Left lung (tissue), 10 donors: Measurements from ENCODE around the gene GRID1. TPM values are rescaled to one million over a fixed set of nuclear protein-coding genes. Genes with fewer than 3 reads are reported as not detected.

Source experiments
- ATAC-seq: fragments of 200-7000 bp; cut with Tn5 transposase; one replicate; pipeline ENCODE4 v1.9.1; 2020; ENCODE audit warnings: moderate library complexity
- DNase-seq, 4 donors: peaks; one replicate each; pipeline ENCODE4 v3.0.0-alpha.2; 2013 to 2020
- H3K27ac ChIP-seq, 2 donors: fragments of 200-600 bp; sonication (generic) in 1 of 2; one replicate each; pipeline versions ENCODE4 v1.5.0 to v1.8.0; 2020 to 2021
- H3K27me3 ChIP-seq, 2 donors: fragments of 200-600 bp; sonication (generic) in 1 of 2; one replicate each; pipeline versions ENCODE4 v1.5.0 to v1.8.0; 2020 to 2021
- H3K36me3 ChIP-seq, 2 donors: fragments of 200-600 bp; sonication (generic) in 1 of 2; one replicate each; pipeline versions ENCODE4 v1.5.0 to v1.8.0; 2020 to 2021
- H3K4me1 ChIP-seq, 2 donors: fragments of 200-600 bp; one replicate each; pipeline ENCODE4 v1.8.0; 2021
- H3K4me3 ChIP-seq, 2 donors: fragments of 200-600 bp; sonication (generic) in 1 of 2; one replicate each; pipeline versions ENCODE4 v1.5.0 to v1.8.0; 2020 to 2021; ENCODE audit warnings: mild to moderate bottlenecking in 1 of 2
- H3K9me3 ChIP-seq, 2 donors: fragments of 200-600 bp; sonication (generic) in 1 of 2; one replicate each; pipeline versions ENCODE4 v1.5.0 to v1.8.0; 2020 to 2021
- intact Hi-C, 2 donors: fragments of 100-400 bp; cut with DNase I; formaldehyde crosslinking; loops; one replicate each; pipeline versions ENCODE4 v1.11.2 to v1.14.2; 2022
- polyA plus RNA-seq, 6 donors: library from polyadenylated mRNA; unstranded; fragments of 120-200 nt; gene quantifications; one replicate each; pipeline ENCODE4 v1.2.1, GENCODE V29; 2013; ENCODE audit not compliant: insufficient read length in 6 of 6
- total RNA-seq, 2 donors: library from RNA; stranded (reverse); fragmentation: NEBNext Ultra II Directional; extraction: Animal tissue kit (Norgen Biotek cat#: 25700); gene quantifications; one replicate each; pipeline ENCODE4 v1.2.1, GENCODE V29; 2021
- TF ChIP-seq, protein P1 (sequence below), 2 donors: fragments of 200-600 bp; sonication (generic) in 1 of 2; IDR thresholded peaks; one replicate each; pipeline versions ENCODE4 v1.5.0 to v1.8.0; 2021; ENCODE audit warnings: antibody characterized with exemption in 2 of 2
- donor health status: DM: no; HTN: yes; CAD: no.
- donor health status: DM: no; HTN: no; CAD: no.

GRID1 gene
- total and polyA plus RNA-seq, 8 donors, result 0.81 to 2.6 (median 1.2) TPM

DNA sequence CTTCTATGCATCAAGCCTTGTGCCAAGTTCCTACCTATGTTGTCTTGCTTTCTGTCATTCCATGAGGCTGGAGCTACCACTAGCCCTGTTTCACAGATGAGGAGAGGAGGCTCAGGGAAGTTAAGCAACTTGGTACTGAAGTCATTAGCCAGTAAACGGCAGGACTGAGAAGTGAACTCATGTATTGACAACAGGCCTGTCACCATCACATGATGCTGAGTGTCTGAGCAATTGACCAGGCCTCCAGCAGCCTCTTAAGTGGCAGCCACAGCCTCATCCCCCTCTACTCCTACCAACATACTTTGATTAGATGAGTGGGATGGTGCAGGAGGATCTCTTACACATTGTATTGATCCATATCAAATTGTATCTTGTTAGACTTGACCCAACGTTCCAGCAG lies 317.6 kb downstream of the GRID1 start:
- Histone ChIP-seq H3K9me3 (no peaks in the 10 kb centered on the region), H3K4me1 (no peaks in the 10 kb centered on the region), H3K27me3 (no peaks in the 10 kb centered on the region), H3K36me3 (no peaks in the 10 kb centered on the region), H3K4me3 (no peak overlapping the region), H3K27ac (no peak overlapping the region)
- DNase-seq, result no peak
- TF ChIP-seq, protein P1, sequence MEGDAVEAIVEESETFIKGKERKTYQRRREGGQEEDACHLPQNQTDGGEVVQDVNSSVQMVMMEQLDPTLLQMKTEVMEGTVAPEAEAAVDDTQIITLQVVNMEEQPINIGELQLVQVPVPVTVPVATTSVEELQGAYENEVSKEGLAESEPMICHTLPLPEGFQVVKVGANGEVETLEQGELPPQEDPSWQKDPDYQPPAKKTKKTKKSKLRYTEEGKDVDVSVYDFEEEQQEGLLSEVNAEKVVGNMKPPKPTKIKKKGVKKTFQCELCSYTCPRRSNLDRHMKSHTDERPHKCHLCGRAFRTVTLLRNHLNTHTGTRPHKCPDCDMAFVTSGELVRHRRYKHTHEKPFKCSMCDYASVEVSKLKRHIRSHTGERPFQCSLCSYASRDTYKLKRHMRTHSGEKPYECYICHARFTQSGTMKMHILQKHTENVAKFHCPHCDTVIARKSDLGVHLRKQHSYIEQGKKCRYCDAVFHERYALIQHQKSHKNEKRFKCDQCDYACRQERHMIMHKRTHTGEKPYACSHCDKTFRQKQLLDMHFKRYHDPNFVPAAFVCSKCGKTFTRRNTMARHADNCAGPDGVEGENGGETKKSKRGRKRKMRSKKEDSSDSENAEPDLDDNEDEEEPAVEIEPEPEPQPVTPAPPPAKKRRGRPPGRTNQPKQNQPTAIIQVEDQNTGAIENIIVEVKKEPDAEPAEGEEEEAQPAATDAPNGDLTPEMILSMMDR (IDR thresholded peaks at IDR 0.05), result no peak
- intact Hi-C loops, result no loop called here
- no peak for ATAC-seq

DNA sequence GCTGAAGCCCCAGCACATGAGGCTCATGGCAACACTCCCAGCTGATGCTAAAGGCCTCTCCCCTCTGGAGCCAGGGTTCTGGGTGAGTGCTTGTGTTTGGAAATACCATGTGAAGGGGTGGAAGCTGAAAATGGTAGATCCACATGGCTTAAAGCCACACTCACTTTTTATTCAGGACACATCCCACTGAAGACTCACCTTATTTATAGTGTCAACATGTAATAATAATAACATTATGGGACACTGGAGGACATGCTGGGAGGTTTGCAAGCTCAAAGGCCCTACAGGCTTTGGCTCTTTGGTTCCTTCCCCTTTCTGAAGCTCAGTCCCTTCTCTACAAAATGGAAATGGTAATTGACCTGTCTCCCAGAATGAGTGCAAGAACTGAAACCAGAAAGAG lies 318.0 kb downstream of the GRID1 start:
- Histone ChIP-seq H3K36me3 (no peaks in the 10 kb centered on the region), H3K9me3 (no peaks in the 10 kb centered on the region), H3K4me1 (no peaks in the 10 kb centered on the region), H3K27me3 (no peaks in the 10 kb centered on the region), H3K4me3 (no peak overlapping the region), H3K27ac (no peak overlapping the region)
- DNase-seq (no peak), ATAC-seq (no peak)
- TF ChIP-seq, protein P1 (IDR thresholded peaks at IDR 0.05), result no peak
- intact Hi-C loops, result no loop called here

DNA sequence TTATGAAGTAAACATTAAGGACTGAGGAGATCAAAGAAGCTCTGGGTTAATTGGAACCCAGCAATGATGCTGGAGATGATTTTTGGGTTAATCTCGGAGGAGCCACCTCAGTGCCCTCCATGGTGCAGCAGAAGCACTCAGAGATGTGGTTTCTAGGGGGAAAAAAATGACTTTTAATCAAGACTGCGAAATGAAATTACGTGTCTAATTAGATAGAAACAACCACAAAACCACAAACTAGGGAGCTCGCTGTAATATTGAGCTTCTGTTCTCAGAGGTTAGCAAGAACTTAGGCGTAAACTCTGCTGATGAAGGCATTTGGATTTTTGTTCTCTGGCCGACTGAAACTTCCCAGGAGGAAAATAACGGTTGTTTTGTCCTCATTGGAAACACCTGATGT lies 319.0 kb downstream of the GRID1 start:
- intact Hi-C loops, result no loop called here
- DNase-seq (no peak), ATAC-seq (no peak)
- H3K4me1 ChIP-seq, result no peaks in the 10 kb centered on the region
- no peaks in the 10 kb centered on the region for H3K27me3 ChIP-seq
- no peaks in the 10 kb centered on the region for H3K36me3 ChIP-seq
- H3K4me3 ChIP-seq, result no peak overlapping the region
- TF ChIP-seq, protein P1 (IDR thresholded peaks at IDR 0.05), result no peak
- no peaks in the 10 kb centered on the region for H3K9me3 ChIP-seq
- H3K27ac ChIP-seq, result no peak overlapping the region

DNA sequence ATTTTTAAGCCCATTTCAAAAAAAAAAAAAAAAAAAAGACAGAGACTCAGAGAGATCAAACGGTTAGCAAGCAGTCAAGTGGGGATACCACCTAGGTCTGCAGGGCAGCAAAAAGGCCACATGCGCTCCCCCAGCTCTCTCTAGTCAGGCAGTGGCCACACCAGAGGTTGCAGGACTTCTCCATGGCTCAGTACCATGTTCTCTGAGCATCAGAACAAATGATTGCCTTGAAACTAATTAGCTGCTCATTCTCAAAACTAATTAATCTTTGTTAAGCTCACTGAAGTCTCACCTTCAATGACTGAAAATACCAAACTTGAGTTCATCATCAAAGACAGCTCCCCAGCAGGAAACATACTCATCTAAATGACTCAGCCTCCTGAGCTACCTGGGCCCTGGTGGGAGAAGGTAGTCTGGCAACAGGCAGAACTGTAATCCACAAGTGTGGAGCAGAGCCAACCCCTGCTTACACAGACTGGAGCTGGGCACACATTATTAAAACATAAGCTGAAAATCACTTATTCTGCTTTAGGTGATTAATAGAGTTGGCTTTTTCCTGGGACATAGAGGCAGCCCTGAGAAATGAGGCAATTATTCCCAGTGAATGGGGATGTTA lies 319.6 kb downstream of the GRID1 start:
- intact Hi-C loops, result no loop called here
- DNase-seq (no peak), ATAC-seq (no peak)
- H3K27ac ChIP-seq, result no peak overlapping the region
- no peaks in the 10 kb centered on the region for H3K4me1 ChIP-seq
- H3K4me3 ChIP-seq, result no peak overlapping the region
- no peaks in the 10 kb centered on the region for H3K36me3 ChIP-seq
- TF ChIP-seq, protein P1 (IDR thresholded peaks at IDR 0.05), result no peak
- no peaks in the 10 kb centered on the region for H3K9me3 ChIP-seq
- no peaks in the 10 kb centered on the region for H3K27me3 ChIP-seq

DNA sequence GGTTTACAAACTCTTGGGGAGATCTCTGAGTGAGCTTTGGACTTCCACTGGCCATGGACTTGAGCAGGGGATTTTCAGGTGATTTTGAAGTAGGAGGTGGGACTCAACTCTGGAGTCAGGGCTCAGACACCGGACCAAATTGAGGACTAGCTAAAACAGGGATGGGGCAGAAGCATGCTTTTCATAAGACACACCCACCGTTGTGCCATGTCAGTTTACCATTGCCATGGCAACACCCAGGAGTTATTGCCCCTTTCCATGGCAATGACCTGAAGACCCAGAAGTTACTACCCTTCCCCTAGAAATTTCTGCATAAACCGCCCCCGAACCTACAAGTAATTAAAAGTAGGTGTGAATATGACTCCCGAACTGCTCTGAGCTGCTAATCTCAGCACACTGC lies 320.7 kb downstream of the GRID1 start:
- intact Hi-C loops, result no loop called here
- DNase-seq, result no peak
- H3K9me3 ChIP-seq, result no peaks in the 10 kb centered on the region
- no peaks in the 10 kb centered on the region for H3K27me3 ChIP-seq
- ATAC-seq, result no peak
- no peaks in the 10 kb centered on the region for H3K36me3 ChIP-seq
- H3K27ac ChIP-seq, result no peak overlapping the region
- H3K4me1 ChIP-seq, result no peaks in the 10 kb centered on the region
- H3K4me3 ChIP-seq, result no peak overlapping the region
- TF ChIP-seq, protein P1 (IDR thresholded peaks at IDR 0.05), result no peak
